ENCODE measurements around the gene IQCM. TPM values are rescaled to one million over a fixed set of nuclear protein-coding genes. Genes with fewer than 3 reads are reported as not detected.

Gene IQCM
- total and polyA plus RNA-seq, 10 of the 15 experiments (the other 5 are each of a cell fraction or from before 2014, with no cell fraction given), result not detected

DNA sequence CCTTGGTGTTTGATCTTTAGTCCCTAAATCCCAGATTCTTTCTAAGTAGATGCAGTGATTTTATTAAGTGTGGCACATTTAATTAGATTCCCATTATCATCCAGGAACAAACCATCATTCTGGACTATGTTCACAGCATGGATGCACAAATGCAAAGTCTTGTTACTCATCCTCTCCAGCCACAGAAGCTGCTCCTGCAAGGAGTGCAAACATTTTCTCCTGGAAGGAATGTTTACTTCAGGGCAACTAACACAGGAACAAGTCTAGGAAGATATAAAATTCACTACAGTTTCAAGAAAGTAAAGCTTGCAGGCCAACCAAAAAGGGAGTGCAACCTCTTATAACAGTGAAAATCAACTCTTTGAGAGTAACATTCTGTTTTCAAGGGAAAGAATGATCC lies 106.0 kb downstream of the IQCM start:
- no peaks in the 10 kb centered on the region for H3K27me3 ChIP-seq (replicated peaks in 1 of 2; ENCODE audit: control insufficient read depth in 2 of 2, insufficient read depth in 2 of 2, low read length in 1 of 2)
- BruUV-seq (replicated peaks), result no TSS peak
- ChIA-PET SMC1A (ENCODE audit: uncharacterized antibody, unreplicated experiment) (interaction anchor here (1.3 kb wide), 1 partner anchor 29 kb away, joined by 3 read pairs; no protein-coding TSS in a partner anchor), RAD21 (ENCODE audit: unreplicated experiment) (no interaction called here), POLR2A (no interaction called here), CTCF (interaction anchor here (0.6 kb wide), 1 partner anchor 15 kb away, joined by 3 read pairs; no protein-coding TSS in a partner anchor)
- no peak overlapping the region for H3K27ac ChIP-seq (ENCODE audit: control insufficient read depth, insufficient read depth)
- no peak overlapping the region for H3K4me3 ChIP-seq
- H3K4me2 ChIP-seq (ENCODE audit: control insufficient read depth, insufficient read depth), result no peak overlapping the region
- no peak overlapping the region for H3K9ac ChIP-seq (ENCODE audit: control insufficient read depth, insufficient read depth, low read length)
- H3K4me1 ChIP-seq (ENCODE audit: control insufficient read depth, insufficient read depth, low read length), result no peaks in the 10 kb centered on the region
- FAIRE-seq, result no peak
- intact Hi-C loops (cut with micrococcal nuclease; ENCODE audit: unreplicated experiment), result no loop called here
- H4K20me1 ChIP-seq (ENCODE audit: control insufficient read depth, insufficient read depth), result no peaks in the 10 kb centered on the region
- ATAC-seq, result no peak
- H2AFZ ChIP-seq (ENCODE audit: control insufficient read depth, low read depth, low read length), result no peak overlapping the region
- in situ Hi-C loops (cut with MboI), result no loop called here
- DNase-seq (ENCODE audit: low read depth, low spot score), result no peak
- no peaks in the 10 kb centered on the region for H3K36me3 ChIP-seq (ENCODE audit: control insufficient read depth in 2 of 2, insufficient read depth in 2 of 2, low read length in 1 of 2)
- H3K9me3 ChIP-seq (replicated peaks; ENCODE audit: control insufficient read depth, insufficient read depth, low read length), result no peaks in the 10 kb centered on the region
- H3K79me2 ChIP-seq (ENCODE audit: control insufficient read depth, insufficient read depth, low read length), result no peaks in the 10 kb centered on the region
- no peak for TF ChIP-seq KLF5 (IDR thresholded peaks at IDR 0.05; ENCODE audit: partially characterized antibody)
- TF ChIP-seq GABPA (IDR thresholded peaks at IDR 0.05; ENCODE audit: low read depth), result no peak
- TF ChIP-seq, protein P1, sequence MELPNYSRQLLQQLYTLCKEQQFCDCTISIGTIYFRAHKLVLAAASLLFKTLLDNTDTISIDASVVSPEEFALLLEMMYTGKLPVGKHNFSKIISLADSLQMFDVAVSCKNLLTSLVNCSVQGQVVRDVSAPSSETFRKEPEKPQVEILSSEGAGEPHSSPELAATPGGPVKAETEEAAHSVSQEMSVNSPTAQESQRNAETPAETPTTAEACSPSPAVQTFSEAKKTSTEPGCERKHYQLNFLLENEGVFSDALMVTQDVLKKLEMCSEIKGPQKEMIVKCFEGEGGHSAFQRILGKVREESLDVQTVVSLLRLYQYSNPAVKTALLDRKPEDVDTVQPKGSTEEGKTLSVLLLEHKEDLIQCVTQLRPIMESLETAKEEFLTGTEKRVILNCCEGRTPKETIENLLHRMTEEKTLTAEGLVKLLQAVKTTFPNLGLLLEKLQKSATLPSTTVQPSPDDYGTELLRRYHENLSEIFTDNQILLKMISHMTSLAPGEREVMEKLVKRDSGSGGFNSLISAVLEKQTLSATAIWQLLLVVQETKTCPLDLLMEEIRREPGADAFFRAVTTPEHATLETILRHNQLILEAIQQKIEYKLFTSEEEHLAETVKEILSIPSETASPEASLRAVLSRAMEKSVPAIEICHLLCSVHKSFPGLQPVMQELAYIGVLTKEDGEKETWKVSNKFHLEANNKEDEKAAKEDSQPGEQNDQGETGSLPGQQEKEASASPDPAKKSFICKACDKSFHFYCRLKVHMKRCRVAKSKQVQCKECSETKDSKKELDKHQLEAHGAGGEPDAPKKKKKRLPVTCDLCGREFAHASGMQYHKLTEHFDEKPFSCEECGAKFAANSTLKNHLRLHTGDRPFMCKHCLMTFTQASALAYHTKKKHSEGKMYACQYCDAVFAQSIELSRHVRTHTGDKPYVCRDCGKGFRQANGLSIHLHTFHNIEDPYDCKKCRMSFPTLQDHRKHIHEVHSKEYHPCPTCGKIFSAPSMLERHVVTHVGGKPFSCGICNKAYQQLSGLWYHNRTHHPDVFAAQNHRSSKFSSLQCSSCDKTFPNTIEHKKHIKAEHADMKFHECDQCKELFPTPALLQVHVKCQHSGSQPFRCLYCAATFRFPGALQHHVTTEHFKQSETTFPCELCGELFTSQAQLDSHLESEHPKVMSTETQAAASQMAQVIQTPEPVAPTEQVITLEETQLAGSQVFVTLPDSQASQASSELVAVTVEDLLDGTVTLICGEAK (IDR thresholded peaks at IDR 0.05; ENCODE audit: borderline replicate concordance), result no peak
- TF ChIP-seq RELA (IDR thresholded peaks at IDR 0.05; ENCODE audit: borderline replicate concordance, partially characterized antibody), result no peak
- TF ChIP-seq, protein P2, sequence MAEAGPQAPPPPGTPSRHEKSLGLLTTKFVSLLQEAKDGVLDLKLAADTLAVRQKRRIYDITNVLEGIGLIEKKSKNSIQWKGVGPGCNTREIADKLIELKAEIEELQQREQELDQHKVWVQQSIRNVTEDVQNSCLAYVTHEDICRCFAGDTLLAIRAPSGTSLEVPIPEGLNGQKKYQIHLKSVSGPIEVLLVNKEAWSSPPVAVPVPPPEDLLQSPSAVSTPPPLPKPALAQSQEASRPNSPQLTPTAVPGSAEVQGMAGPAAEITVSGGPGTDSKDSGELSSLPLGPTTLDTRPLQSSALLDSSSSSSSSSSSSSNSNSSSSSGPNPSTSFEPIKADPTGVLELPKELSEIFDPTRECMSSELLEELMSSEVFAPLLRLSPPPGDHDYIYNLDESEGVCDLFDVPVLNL (IDR thresholded peaks at IDR 0.05; ENCODE audit: low read depth, low read length), result no peak
- no peak for TF ChIP-seq CHD2 (IDR thresholded peaks at IDR 0.05; ENCODE audit: borderline replicate concordance, low read depth, low read length)
- TF ChIP-seq, protein P3, sequence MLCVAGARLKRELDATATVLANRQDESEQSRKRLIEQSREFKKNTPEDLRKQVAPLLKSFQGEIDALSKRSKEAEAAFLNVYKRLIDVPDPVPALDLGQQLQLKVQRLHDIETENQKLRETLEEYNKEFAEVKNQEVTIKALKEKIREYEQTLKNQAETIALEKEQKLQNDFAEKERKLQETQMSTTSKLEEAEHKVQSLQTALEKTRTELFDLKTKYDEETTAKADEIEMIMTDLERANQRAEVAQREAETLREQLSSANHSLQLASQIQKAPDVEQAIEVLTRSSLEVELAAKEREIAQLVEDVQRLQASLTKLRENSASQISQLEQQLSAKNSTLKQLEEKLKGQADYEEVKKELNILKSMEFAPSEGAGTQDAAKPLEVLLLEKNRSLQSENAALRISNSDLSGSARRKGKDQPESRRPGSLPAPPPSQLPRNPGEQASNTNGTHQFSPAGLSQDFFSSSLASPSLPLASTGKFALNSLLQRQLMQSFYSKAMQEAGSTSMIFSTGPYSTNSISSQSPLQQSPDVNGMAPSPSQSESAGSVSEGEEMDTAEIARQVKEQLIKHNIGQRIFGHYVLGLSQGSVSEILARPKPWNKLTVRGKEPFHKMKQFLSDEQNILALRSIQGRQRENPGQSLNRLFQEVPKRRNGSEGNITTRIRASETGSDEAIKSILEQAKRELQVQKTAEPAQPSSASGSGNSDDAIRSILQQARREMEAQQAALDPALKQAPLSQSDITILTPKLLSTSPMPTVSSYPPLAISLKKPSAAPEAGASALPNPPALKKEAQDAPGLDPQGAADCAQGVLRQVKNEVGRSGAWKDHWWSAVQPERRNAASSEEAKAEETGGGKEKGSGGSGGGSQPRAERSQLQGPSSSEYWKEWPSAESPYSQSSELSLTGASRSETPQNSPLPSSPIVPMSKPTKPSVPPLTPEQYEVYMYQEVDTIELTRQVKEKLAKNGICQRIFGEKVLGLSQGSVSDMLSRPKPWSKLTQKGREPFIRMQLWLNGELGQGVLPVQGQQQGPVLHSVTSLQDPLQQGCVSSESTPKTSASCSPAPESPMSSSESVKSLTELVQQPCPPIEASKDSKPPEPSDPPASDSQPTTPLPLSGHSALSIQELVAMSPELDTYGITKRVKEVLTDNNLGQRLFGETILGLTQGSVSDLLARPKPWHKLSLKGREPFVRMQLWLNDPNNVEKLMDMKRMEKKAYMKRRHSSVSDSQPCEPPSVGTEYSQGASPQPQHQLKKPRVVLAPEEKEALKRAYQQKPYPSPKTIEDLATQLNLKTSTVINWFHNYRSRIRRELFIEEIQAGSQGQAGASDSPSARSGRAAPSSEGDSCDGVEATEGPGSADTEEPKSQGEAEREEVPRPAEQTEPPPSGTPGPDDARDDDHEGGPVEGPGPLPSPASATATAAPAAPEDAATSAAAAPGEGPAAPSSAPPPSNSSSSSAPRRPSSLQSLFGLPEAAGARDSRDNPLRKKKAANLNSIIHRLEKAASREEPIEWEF (IDR thresholded peaks at IDR 0.05; ENCODE audit: insufficient replicate concordance, low read depth, low read length), result no peak
- TF ChIP-seq RAD51 (IDR thresholded peaks at IDR 0.05), result no peak
- TF ChIP-seq BHLHE40 (IDR thresholded peaks at IDR 0.05; ENCODE audit: borderline replicate concordance in 1 of 2, low read depth in 2 of 2, low read length in 1 of 2), result no peak
- TF ChIP-seq TARDBP (IDR thresholded peaks at IDR 0.05; ENCODE audit: borderline replicate concordance), result no peak
- TF ChIP-seq TCF3 (IDR thresholded peaks at IDR 0.05; ENCODE audit: borderline replicate concordance, insufficient read depth, low read depth, low read length), result no peak
- TF ChIP-seq CREB1 (IDR thresholded peaks at IDR 0.05; ENCODE audit: low read depth), result no peak
- TF ChIP-seq CEBPB (IDR thresholded peaks at IDR 0.05; ENCODE audit: borderline replicate concordance in 1 of 2, low read depth in 2 of 2, low read length in 2 of 2), result no peak
- no peak for TF ChIP-seq TAF1 (IDR thresholded peaks at IDR 0.05; ENCODE audit: borderline replicate concordance, low read depth, low read length)
